IMR-90 (cell line): ENCODE results near the gene EBF4. TPM values are rescaled to one million over a fixed set of nuclear protein-coding genes. Genes with fewer than 3 reads are reported as not detected.

Experiments
- ATAC-seq: fragments of 200-7000 bp; cut with Tn5 transposase; 2 replicates; pipeline ENCODE4 v1.9.1; 2020; ENCODE audit warnings: low read depth, mild to moderate bottlenecking, moderate library complexity
- BruUV-seq: library from RNA; stranded (reverse); fragments of 400-500 nt; replicated peaks from 2 replicates; lab custom pipeline; 2021; lab: Mats Ljungman, UMichigan
- CTCF ChIA-PET: fragments of 300-600 bp; formaldehyde crosslinking; extraction: SDS; loops from one replicate; lab custom pipeline; 2021; ENCODE audit warnings: antibody characterized with exemption; lab: Yijun Ruan, JAX
- POLR2A ChIA-PET: fragments of 300-600 bp; sonication (Branson Sonifier 250); formaldehyde crosslinking; loops from one replicate; lab custom pipeline; 2022; ENCODE audit warnings: antibody characterized with exemption; ENCODE audit not compliant: unreplicated experiment; lab: Charles Lee
- DNase-seq: peaks from one replicate; pipeline ENCODE4 v3.0.0; 2013
- H2AFZ ChIP-seq: replicated peaks from 2 replicates; pipeline ENCODE3; 2013; ENCODE audit warnings: low read length, mild to moderate bottlenecking; ENCODE audit not compliant: poor library complexity
- H2AK5ac ChIP-seq: 2 replicates; pipeline ENCODE4 v1.6.1; 2013; ENCODE audit warnings: low read depth, low read length, inconsistent platforms
- H2AK9ac ChIP-seq: replicated peaks from 2 replicates; pipeline ENCODE3; 2013; ENCODE audit warnings: mild to moderate bottlenecking, low read depth, low read length, moderate library complexity; ENCODE audit not compliant: poor library complexity
- H2BK120ac ChIP-seq: 2 replicates; pipeline ENCODE4 v1.6.1; 2013; ENCODE audit warnings: low read depth, low read length, inconsistent platforms
- H2BK15ac ChIP-seq: 3 replicates; pipeline ENCODE4 v1.6.1; 2013; ENCODE audit warnings: low read depth, low read length, inconsistent platforms
- H2BK20ac ChIP-seq: 2 replicates; pipeline ENCODE4 v1.6.1; 2013; ENCODE audit warnings: low read depth, mild to moderate bottlenecking, inconsistent platforms, low read length, moderate library complexity
- H2BK5ac ChIP-seq: 2 replicates; pipeline ENCODE4 v1.6.1; 2013; ENCODE audit warnings: mild to moderate bottlenecking, low read depth, low read length, inconsistent platforms; ENCODE audit not compliant: poor library complexity, severe bottlenecking
- H3K14ac ChIP-seq: replicated peaks from 2 replicates; pipeline ENCODE4 v1.6.1; 2013; ENCODE audit warnings: low read depth, low read length, inconsistent platforms
- H3K18ac ChIP-seq: 2 replicates; pipeline ENCODE4 v1.6.1; 2013; ENCODE audit warnings: low read depth, low read length, control low read depth
- H3K23ac ChIP-seq: 2 replicates; pipeline ENCODE4 v1.6.1; 2013; ENCODE audit warnings: low read depth, low read length, inconsistent platforms
- H3K27ac ChIP-seq: 2 replicates; pipeline ENCODE4 v1.5.1; 2013; ENCODE audit warnings: mild to moderate bottlenecking, control low read depth, low read length; ENCODE audit not compliant: insufficient read depth
- H3K27me3 ChIP-seq: 2 replicates; pipeline ENCODE4 v1.6.1; 2013; ENCODE audit warnings: low read length; ENCODE audit not compliant: control insufficient read depth, insufficient read depth
- H3K36me3 ChIP-seq: 2 replicates; pipeline ENCODE4 v1.6.1; 2013; ENCODE audit warnings: low read length, mixed read lengths; ENCODE audit not compliant: control insufficient read depth, insufficient read depth
- H3K4ac ChIP-seq: 2 replicates; pipeline ENCODE4 v1.6.1; 2013; ENCODE audit warnings: low read depth, low read length, inconsistent platforms
- H3K4me1 ChIP-seq: 2 replicates; pipeline ENCODE4 v1.6.1; 2013; ENCODE audit warnings: low read length, mixed read lengths; ENCODE audit not compliant: control insufficient read depth, insufficient read depth
- H3K4me2 ChIP-seq: 2 replicates; pipeline ENCODE4 v1.6.1; 2013; ENCODE audit warnings: low read depth, mild to moderate bottlenecking, control low read depth, low read length, moderate library complexity
- H3K4me3 ChIP-seq: 2 replicates; pipeline ENCODE4 v1.5.1; 2013; ENCODE audit warnings: low read depth, mild to moderate bottlenecking, control low read depth, low read length, moderate library complexity; ENCODE audit not compliant: insufficient read depth
- H3K56ac ChIP-seq: 2 replicates; pipeline ENCODE4 v1.6.1; 2013; ENCODE audit warnings: low read length, inconsistent platforms; ENCODE audit not compliant: insufficient read depth; ENCODE audit errors: extremely low read depth
- H3K79me1 ChIP-seq, 2 experiments: 2 replicates each; pipeline ENCODE4 v1.6.1; 2013; ENCODE audit warnings: low read length in 2 of 2, inconsistent platforms in 1 of 2, low read depth in 1 of 2
- H3K9ac ChIP-seq: 2 replicates; pipeline ENCODE4 v1.6.1; 2013; ENCODE audit warnings: low read depth, low read length, control low read depth
- H3K9me1 ChIP-seq: 2 replicates; pipeline ENCODE4 v1.6.1; 2013; ENCODE audit warnings: low read length, inconsistent platforms; ENCODE audit not compliant: insufficient read depth
- H3K9me3 ChIP-seq: 2 replicates; pipeline ENCODE4 v1.6.1; 2013; ENCODE audit warnings: low read length; ENCODE audit not compliant: control insufficient read depth, insufficient read depth
- H4K20me1 ChIP-seq: 2 replicates; pipeline ENCODE4 v1.6.1; 2013; ENCODE audit warnings: low read length, inconsistent platforms; ENCODE audit not compliant: insufficient read depth
- H4K5ac ChIP-seq: 2 replicates; pipeline ENCODE4 v1.6.1; 2013; ENCODE audit warnings: mild to moderate bottlenecking, low read depth, low read length, control low read depth
- H4K8ac ChIP-seq, 2 experiments: 2 replicates each; pipeline ENCODE4 v1.6.1; 2013; ENCODE audit warnings: low read depth in 2 of 2, low read length in 2 of 2, control low read depth in 1 of 2, inconsistent platforms in 1 of 2
- H4K91ac ChIP-seq: 2 replicates; pipeline ENCODE4 v1.6.1; 2013; ENCODE audit warnings: low read depth, low read length, inconsistent platforms; ENCODE audit not compliant: insufficient read depth
- CHD1 ChIP-seq: IDR thresholded peaks from 2 replicates; pipeline ENCODE4 v1.6.1; 2012; ENCODE audit warnings: low read depth, low read length, improper control_type of control experiment
- FOS ChIP-seq: fragments of 150-350 bp; IDR thresholded peaks from 2 replicates; pipeline ENCODE4 v1.6.1; 2016; ENCODE audit warnings: low read depth, low read length
- MAFK ChIP-seq: IDR thresholded peaks from 2 replicates; pipeline ENCODE4 v1.6.1; 2012; ENCODE audit warnings: low read depth, low read length, improper control_type of control experiment
- NFE2L2 ChIP-seq: fragments of 150-350 bp; IDR thresholded peaks from 2 replicates; pipeline ENCODE4 v1.6.1; 2016; ENCODE audit warnings: low read depth, mild to moderate bottlenecking, low read length
- RCOR1 ChIP-seq: IDR thresholded peaks from 2 replicates; pipeline ENCODE4 v1.6.1; 2012; ENCODE audit warnings: mild to moderate bottlenecking, low read length, improper control_type of control experiment; ENCODE audit not compliant: insufficient replicate concordance
- SMC3 ChIP-seq: fragments of 150-350 bp; IDR thresholded peaks from 2 replicates; pipeline ENCODE4 v1.6.1; 2016; ENCODE audit warnings: low read depth, mild to moderate bottlenecking, antibody characterized with exemption, low read length, moderate library complexity
- WGBS, 2 experiments: methylation state at CpG; one replicate each; pipeline versions ENCODE4 v1.1.5 to v1.1.7; 2013; ENCODE audit warnings: missing lambda C conversion rate in 2 of 2; ENCODE audit not compliant: insufficient read length in 1 of 2; ENCODE audit errors: extremely low coverage in 2 of 2; 5-methylcytosine and 5-hydroxymethylcytosine counted together
- dilution Hi-C: fragments of 300-500 bp; cut with HindIII; formaldehyde crosslinking; loops from one replicate; pipeline ENCODE4 v1.14.3; 2018; ENCODE audit warnings: low sequenced_read_pairs; ENCODE audit not compliant: unreplicated experiment
- in situ Hi-C: fragments of 300-500 bp; cut with MboI; formaldehyde crosslinking; loops from 3 replicates; pipeline ENCODE4 v1.14.3; 2019; ENCODE audit warnings: low sequenced_read_pairs, inconsistent platforms, mixed read lengths
- intact Hi-C: fragments of 100-400 bp; cut with micrococcal nuclease; formaldehyde crosslinking; loops from 2 replicates; pipeline ENCODE4 v1.10.0; 2022
- polyA plus RNA-seq, 3 experiments: library from polyadenylated mRNA; depleted of rRNA; stranded (reverse); fragments of >200 nt; gene quantifications; 2 replicates each; pipeline ENCODE4 v1.2.3, GENCODE V29; 2012; ENCODE audit warnings: low replicate concordance in 1 of 3
- total RNA-seq: library from RNA; depleted of rRNA; stranded (reverse); fragments of >200 nt; gene quantifications from 2 replicates; pipeline ENCODE4 v1.2.3, GENCODE V29; 2012
- TF ChIP-seq, protein P1 (sequence below): fragments of 150-350 bp; IDR thresholded peaks from 2 replicates; pipeline ENCODE4 v1.6.1; 2017; ENCODE audit warnings: mild to moderate bottlenecking, antibody characterized with exemption, low read length, low read depth
- TF ChIP-seq, protein P2 (sequence below): conservative IDR thresholded peaks from 2 replicates; pipeline ENCODE4 v1.5.1; 2012; ENCODE audit warnings: mild to moderate bottlenecking, low read depth, low read length, improper control_type of control experiment
- TF ChIP-seq, protein P3 (sequence below): fragments of 150-350 bp; IDR thresholded peaks from 2 replicates; pipeline ENCODE4 v1.6.1; 2016; ENCODE audit warnings: low read depth, mild to moderate bottlenecking, low read length, moderate library complexity, borderline replicate concordance

EBF4 gene
- total and polyA plus RNA-seq, 2 of the 4 experiments (the other 2 are of a cell fraction), result 0.18 to 1.1 TPM

DNA sequence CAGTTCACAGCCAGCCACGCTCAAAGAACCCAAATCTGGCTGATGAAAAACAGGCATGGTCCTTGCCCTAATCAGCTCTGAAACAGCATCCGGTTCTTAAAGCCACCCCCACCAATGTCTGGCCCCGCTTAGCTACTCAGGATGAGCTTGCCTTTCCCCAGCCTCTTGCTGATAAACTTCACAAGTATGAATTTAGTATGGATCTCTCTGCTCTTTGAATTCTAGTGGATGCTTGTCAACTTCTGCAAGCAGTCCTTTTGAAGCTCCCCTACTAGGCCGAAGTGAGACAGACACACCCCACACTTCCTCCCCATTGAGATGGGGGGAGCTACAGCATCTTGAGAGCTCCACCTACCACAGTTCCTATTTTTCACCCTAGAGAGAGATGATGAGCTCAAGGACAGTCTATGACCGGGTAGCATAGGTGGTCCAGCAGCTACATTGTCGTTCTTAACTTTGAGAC, 36.7 kb downstream of the EBF4 start:
- Histone ChIP-seq H3K27ac (no peak overlapping the region), H4K5ac (no peak overlapping the region), H2AK5ac (no peak overlapping the region), H4K91ac (no peak overlapping the region), H2BK15ac (no peak overlapping the region), H3K79me1 (no peaks in the 10 kb centered on the region), H3K27me3 (peaks cover 10% of the 10 kb centered on the region), H3K23ac (no peak overlapping the region), H3K14ac (no peak overlapping the region), H3K4me2 (no peak overlapping the region), H3K56ac (no peak overlapping the region), H3K9me1 (no peaks in the 10 kb centered on the region), H3K36me3 (no peaks in the 10 kb centered on the region), H3K18ac (no peak overlapping the region), H3K9me3 (peaks cover 3% of the 10 kb centered on the region; the same call in 1 of the 2 replicates), H3K9ac (no peak overlapping the region), H2BK20ac (no peak overlapping the region), H3K4me3 (no peak overlapping the region), H2BK120ac (no peak overlapping the region), H2AK9ac (no peak overlapping the region), H4K20me1 (no peaks in the 10 kb centered on the region), H4K8ac (no peak overlapping the region), H3K4me1 (no peaks in the 10 kb centered on the region), H3K4ac (no peak overlapping the region), H2AFZ (no peak overlapping the region), H2BK5ac (no peak overlapping the region)
- in situ Hi-C loops (no loop called here), dilution Hi-C loops (no loop called here), intact Hi-C loops (no loop called here)
- no peak for DNase-seq
- TF ChIP-seq RCOR1 (no peak), CHD1 (no peak), MAFK (no peak), NFE2L2 (no peak), SMC3 (no peak), FOS (no peak)
- TF ChIP-seq, protein P1, sequence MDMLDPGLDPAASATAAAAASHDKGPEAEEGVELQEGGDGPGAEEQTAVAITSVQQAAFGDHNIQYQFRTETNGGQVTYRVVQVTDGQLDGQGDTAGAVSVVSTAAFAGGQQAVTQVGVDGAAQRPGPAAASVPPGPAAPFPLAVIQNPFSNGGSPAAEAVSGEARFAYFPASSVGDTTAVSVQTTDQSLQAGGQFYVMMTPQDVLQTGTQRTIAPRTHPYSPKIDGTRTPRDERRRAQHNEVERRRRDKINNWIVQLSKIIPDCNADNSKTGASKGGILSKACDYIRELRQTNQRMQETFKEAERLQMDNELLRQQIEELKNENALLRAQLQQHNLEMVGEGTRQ, result no peak
- TF ChIP-seq, protein P2, sequence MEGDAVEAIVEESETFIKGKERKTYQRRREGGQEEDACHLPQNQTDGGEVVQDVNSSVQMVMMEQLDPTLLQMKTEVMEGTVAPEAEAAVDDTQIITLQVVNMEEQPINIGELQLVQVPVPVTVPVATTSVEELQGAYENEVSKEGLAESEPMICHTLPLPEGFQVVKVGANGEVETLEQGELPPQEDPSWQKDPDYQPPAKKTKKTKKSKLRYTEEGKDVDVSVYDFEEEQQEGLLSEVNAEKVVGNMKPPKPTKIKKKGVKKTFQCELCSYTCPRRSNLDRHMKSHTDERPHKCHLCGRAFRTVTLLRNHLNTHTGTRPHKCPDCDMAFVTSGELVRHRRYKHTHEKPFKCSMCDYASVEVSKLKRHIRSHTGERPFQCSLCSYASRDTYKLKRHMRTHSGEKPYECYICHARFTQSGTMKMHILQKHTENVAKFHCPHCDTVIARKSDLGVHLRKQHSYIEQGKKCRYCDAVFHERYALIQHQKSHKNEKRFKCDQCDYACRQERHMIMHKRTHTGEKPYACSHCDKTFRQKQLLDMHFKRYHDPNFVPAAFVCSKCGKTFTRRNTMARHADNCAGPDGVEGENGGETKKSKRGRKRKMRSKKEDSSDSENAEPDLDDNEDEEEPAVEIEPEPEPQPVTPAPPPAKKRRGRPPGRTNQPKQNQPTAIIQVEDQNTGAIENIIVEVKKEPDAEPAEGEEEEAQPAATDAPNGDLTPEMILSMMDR, result no peak
- TF ChIP-seq, protein P3, sequence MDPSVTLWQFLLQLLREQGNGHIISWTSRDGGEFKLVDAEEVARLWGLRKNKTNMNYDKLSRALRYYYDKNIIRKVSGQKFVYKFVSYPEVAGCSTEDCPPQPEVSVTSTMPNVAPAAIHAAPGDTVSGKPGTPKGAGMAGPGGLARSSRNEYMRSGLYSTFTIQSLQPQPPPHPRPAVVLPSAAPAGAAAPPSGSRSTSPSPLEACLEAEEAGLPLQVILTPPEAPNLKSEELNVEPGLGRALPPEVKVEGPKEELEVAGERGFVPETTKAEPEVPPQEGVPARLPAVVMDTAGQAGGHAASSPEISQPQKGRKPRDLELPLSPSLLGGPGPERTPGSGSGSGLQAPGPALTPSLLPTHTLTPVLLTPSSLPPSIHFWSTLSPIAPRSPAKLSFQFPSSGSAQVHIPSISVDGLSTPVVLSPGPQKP, result no peak
- POLR2A ChIA-PET, result no interaction called here
- no TSS peak for BruUV-seq
- 38% methylated on average over 1 of the region's 6 CpGs; no CpG with 5 or more reads in 1 of the 2 experiments for WGBS, 2 experiments
- ATAC-seq, result no peak
- CTCF ChIA-PET, result no interaction called here
